ENCODE measurements around the gene UBR3.
A peak's percentile ranks its signal among the peaks of the same experiment; 100 is the strongest.

Gene UBR3

GRCh38 chr2:169822785-169823392 lies 4.4 kb upstream of the UBR3 start:
- no peak overlapping the region for H3K27ac ChIP-seq
- POLR2A ChIA-PET (ENCODE audit: low non-redundant PET) = no interaction called here
- no peak for TF ChIP-seq CTCF (conservative IDR thresholded peaks at IDR 0.05; ENCODE audit: low read depth)

GRCh38 chr2:169823996-169824372 lies 3.3 kb upstream of the UBR3 start:
- no peak for TF ChIP-seq CTCF (conservative IDR thresholded peaks at IDR 0.05; ENCODE audit: low read depth)
- CTCF ChIA-PET = interaction anchor here (0.6 to 1.4 kb wide), 3 partner anchors 11 to 346 kb away, joined by 3 to 4 read pairs (median 3); no protein-coding TSS in a partner anchor
- POLR2A ChIA-PET (ENCODE audit: low non-redundant PET) = no interaction called here
- H3K27ac ChIP-seq = peak overlapping the region; percentile 89
- DNase-seq (ENCODE audit: low spot score) = no peak

More at GRCh38 chr2:169822785-169823392, 4.4 kb upstream of the UBR3 start:
- CTCF ChIA-PET = interaction anchor here (0.9 to 1.6 kb wide), 2 partner anchors 23 to 106 kb away, joined by 3 to 5 read pairs; no protein-coding TSS in a partner anchor
- no peak for DNase-seq (ENCODE audit: low spot score)

GRCh38 chr2:169824373-169825333 lies 2.6 kb upstream of the UBR3 start, which contains the start of gene METTL5:
Gene METTL5 (minus strand): TSS chr2:169824905. CDS start chr2:169824597, 308 bp downstream.
- DNase-seq (ENCODE audit: low spot score) = peak; percentile 80
- peak within 1 kb of the TSS; percentile 89 for H3K27ac ChIP-seq
- TF ChIP-seq CTCF (conservative IDR thresholded peaks at IDR 0.05; ENCODE audit: low read depth) = peak; percentile 99
- ChIA-PET CTCF (interaction anchor here (0.6 to 1.4 kb wide), 5 partner anchors 12 to 411 kb away, joined by 3 to 6 read pairs (median 3); no protein-coding TSS in a partner anchor), POLR2A (ENCODE audit: low non-redundant PET) (no interaction called here)

- peak overlapping the region; percentile 85 for H3K27ac ChIP-seq
- DNase-seq (ENCODE audit: low spot score) = peak; percentile 46
- CTCF ChIA-PET = no interaction called here
- no peak for TF ChIP-seq CTCF (conservative IDR thresholded peaks at IDR 0.05; ENCODE audit: low read depth)
- POLR2A ChIA-PET (ENCODE audit: low non-redundant PET) = interaction anchor here (0.5 to 1.2 kb wide), 2 partner anchors 49 to 80 kb away, joined by 4 to 8 read pairs; no protein-coding TSS in a partner anchor
Observed at GRCh38 chr2:169828141-169828811, 1.0 kb downstream of the UBR3 start.

GRCh38 chr2:169834401-169834800 lies 7.1 kb downstream of the UBR3 start:
- ChIA-PET CTCF (interaction anchor here (0.6 kb wide), 1 partner anchor 46 kb away, joined by 4 read pairs; no protein-coding TSS in a partner anchor), POLR2A (ENCODE audit: low non-redundant PET) (no interaction called here)
- TF ChIP-seq CTCF (conservative IDR thresholded peaks at IDR 0.05; ENCODE audit: low read depth) = no peak
- no peak overlapping the region for H3K27ac ChIP-seq
- no peak for DNase-seq (ENCODE audit: low spot score)
